Epithelial cell of esophagus (primary cell): ENCODE measurements around the gene ALDH1B1.
A peak's percentile ranks its signal among the peaks of the same experiment; 100 is the strongest.
"Not testable (repeated sequence)": the region's sequence is repeated elsewhere in the genome, so short reads cannot be mapped to it uniquely, and the experiment has no call there.

ENCODE experiments used
- DNase-seq: peaks from one replicate; pipeline ENCODE4 v3.0.0; 2010; ENCODE audit warnings: low read depth
- H3K4me3 ChIP-seq: 2 replicates; pipeline ENCODE4 v1.5.1; 2011; ENCODE audit warnings: mild to moderate bottlenecking, low read length, control low read depth
- TF ChIP-seq, protein P1 (sequence below): IDR thresholded peaks from 2 replicates; pipeline ENCODE4 v1.5.1; 2011; ENCODE audit warnings: low read depth, mild to moderate bottlenecking, low read length, control low read depth, inconsistent platforms; ENCODE audit not compliant: insufficient read depth; ENCODE audit errors: missing control alignments

ALDH1B1 gene

DNA sequence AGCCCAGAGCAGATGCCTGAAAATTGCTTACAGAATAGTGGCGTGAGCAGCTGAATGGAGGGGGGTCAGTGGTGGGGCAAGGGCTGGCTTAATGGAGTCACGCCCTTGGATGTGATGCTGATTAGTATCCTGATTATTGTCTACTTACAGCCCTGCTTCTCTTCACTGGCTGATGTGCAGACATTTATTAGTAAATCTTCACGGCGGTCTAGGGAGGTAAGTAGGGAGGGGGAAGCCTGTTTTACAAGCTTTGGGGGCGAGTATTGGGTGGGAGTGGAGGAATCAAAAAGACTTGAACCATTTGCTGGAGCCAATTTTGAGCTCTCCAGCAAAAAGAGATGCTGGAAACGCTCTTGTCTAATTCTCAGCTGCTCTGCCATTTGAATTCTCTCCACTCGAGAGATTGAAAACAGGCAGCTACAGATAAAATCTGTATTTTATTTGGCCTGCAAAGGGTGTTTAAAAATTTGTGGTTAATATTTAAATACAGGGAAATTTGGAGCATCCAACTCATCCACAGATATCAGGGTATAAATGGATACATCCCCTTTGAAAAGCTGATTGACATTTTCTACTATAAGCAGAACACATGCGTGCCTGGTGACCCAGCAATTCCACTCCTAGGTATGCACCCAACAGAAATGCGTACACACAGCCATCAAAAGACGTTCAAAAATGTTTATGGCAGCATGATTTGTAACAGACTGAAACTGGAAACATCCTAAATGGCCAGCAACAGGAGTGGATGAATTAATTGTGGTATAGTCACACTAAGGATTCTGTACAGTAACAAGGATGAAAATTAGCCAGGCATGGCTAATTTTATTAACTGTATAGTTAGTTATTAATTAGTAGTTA is 19.5 kb upstream of the ALDH1B1 start:
- H3K4me3 ChIP-seq = no peak overlapping the region
- no peak for DNase-seq
- TF ChIP-seq, protein P1, sequence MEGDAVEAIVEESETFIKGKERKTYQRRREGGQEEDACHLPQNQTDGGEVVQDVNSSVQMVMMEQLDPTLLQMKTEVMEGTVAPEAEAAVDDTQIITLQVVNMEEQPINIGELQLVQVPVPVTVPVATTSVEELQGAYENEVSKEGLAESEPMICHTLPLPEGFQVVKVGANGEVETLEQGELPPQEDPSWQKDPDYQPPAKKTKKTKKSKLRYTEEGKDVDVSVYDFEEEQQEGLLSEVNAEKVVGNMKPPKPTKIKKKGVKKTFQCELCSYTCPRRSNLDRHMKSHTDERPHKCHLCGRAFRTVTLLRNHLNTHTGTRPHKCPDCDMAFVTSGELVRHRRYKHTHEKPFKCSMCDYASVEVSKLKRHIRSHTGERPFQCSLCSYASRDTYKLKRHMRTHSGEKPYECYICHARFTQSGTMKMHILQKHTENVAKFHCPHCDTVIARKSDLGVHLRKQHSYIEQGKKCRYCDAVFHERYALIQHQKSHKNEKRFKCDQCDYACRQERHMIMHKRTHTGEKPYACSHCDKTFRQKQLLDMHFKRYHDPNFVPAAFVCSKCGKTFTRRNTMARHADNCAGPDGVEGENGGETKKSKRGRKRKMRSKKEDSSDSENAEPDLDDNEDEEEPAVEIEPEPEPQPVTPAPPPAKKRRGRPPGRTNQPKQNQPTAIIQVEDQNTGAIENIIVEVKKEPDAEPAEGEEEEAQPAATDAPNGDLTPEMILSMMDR = no peak

DNA sequence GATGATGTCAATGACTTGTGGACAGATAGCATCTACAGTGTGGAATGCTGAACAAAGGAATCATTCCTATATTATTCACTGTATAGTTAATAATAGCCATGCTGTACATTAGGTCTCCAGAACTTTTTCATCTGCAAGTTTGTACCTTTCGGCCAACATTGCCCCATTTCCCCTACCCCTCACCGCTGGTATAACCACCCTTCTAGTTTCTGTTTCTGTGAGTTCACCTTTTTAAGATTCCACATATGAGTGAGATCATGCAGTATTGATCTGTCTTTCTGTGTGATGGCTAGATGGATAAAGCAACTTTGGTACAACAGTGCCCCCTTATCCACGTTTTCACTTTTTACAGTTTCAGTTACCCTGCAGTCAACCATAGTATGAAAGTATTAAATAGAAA is 18.8 kb upstream of the ALDH1B1 start:
- no peak for DNase-seq
- H3K4me3 ChIP-seq = no peak overlapping the region
- TF ChIP-seq, protein P1 = no peak

DNA sequence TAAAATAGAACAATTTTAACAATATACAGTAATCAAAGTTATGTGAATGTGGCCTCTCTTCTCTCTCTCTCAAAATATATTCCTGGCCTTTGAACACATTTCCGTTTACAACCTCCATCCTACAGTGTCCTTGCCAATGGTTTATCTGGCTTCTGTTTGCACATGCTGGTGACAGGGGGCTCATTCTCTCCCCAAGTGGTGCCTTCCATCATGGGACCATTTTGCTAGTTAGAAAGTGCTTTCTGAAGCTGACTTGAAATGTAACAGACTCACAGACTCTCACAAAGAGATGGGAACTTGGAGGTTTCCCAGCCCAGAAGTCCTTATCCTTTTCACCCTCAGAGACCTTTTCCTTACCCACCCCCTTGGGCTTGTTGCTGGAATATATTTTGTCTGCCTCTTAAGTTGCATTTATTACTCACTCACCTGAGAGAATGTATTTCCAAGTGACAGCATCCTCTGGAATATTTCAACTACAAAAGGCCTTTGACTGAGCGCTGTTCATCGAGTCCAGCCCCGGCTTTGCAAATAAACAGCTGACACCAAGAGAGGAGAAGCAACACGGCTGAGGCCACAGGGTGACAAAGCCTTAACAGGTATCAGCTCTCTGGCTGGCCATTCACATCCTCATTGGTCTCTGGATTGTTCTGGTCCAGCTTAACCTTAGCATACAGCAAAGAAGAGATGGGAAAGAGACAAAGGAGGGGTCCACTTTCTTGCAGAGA is 17.5 kb upstream of the ALDH1B1 start:
- H3K4me3 ChIP-seq = no peak overlapping the region
- TF ChIP-seq, protein P1 = no peak
- DNase-seq = no peak

DNA sequence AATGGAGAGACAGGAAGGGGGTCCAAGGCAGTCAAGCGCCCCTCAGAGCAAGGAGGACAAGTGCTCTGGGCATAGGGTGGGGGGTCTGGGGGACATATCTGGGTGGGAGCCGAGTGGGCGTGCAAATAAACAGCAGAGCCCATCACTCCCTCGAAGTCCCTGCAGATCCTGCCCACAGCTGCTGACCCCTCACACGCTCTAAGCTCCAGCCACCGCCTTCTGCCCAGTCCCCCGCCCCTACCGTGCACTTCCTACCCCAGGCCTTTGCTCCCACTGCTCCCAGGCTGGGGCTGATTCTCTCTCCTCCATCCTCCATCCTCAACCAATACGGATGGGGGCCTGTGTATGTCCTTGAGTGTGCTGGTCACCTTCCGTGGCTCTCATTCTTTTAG is 16.9 kb upstream of the ALDH1B1 start:
- no peak overlapping the region for H3K4me3 ChIP-seq
- TF ChIP-seq, protein P1 = no peak

GRCh38 chr9:38376021-38376670 is 16.4 kb upstream of the ALDH1B1 start:
- TF ChIP-seq, protein P1 = no peak
- no peak for DNase-seq

More for the DNA sequence above, 16.9 kb upstream of the ALDH1B1 start:
- DNase-seq = no peak

DNA sequence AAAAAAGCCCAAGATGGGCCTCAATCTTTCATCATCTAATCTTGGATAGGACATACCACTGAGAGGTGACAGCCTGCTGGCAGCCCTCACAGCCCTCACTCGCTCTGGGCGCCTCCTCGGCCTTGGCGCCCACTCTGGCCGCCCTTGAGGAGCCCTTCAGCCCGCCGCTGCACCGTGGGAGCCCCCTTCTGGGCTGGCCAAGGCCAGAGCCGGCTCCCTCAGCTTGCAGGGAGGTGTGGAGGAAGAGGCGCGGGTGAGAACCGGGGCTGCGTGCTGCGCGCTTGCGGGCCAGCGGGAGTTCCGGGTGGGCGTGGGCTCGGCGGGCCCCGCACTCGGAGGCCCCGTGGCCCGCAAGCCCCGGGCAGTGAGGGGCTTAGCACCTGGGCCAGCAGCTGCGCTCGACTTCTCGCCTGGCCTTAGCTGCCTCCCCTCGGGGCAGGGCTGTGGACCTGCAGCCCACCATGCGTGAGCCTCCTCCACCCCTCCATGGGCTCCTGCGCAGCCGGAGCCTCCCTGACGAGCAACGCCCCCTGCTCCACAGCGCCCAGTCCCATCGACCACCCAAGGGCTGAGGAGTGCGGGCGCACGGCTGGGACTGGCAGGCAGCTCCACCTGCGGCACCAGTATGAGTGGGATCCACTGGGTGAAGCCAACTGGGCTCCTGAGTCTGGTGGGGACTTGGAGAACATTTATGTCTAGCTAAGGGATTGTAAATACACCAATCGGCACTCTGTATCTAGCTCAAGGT is 15.0 kb upstream of the ALDH1B1 start:
- not testable (repeated sequence) for DNase-seq, H3K4me3 ChIP-seq

More at GRCh38 chr9:38376021-38376670, 16.4 kb upstream of the ALDH1B1 start:
- no peak overlapping the region for H3K4me3 ChIP-seq

DNA sequence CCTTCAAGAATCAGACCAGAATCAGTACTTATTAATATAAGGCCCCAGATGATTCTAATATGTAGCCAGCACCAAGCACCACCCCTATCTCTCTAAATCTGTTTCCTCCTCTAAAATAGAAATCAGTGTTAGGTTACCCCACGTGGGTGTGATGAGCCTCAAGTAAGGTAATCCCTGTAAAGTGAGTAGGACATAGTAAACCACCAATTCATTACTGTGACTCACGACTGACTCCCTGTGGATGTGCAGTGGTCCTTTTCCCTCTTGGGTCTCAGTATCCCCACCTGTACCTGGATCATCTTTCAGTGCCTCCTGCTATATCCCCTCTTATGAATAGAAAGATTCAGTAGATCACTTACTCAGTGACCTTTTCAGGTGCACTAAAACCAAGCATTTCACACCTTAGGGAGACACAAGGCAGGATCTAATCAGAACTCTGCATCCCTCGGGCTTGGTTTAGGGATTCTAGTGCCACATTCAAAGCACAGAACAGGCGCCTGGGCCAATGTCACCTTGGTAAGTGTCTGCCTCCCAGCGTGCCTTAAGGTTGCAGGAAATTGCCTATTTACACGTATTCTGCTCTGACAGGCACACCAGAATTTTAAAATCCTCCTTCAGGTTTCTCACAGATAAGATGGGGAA is 12.2 kb upstream of the ALDH1B1 start:
- H3K4me3 ChIP-seq = no peak overlapping the region
- TF ChIP-seq, protein P1 = no peak
- peak; percentile 44 for DNase-seq
